ENCODE results near the gene LMO1.

Gene LMO1

GRCh38 chr11:8294251-8294935 is 30.7 kb upstream of the LMO1 start:
- H3F3A ChIP-seq (ENCODE audit: low read depth), result no peaks in the 10 kb centered on the region
- TF ChIP-seq CTCF (conservative IDR thresholded peaks at IDR 0.05; ENCODE audit: low read length), result no peak
- TF ChIP-seq EZH2phosphoT487 (IDR thresholded peaks at IDR 0.05; ENCODE audit: borderline replicate concordance), result no peak

GRCh38 chr11:8293171-8293570 is 29.5 kb upstream of the LMO1 start:
- Histone ChIP-seq H3K9me3 (ENCODE audit: insufficient read depth, low read depth, low read length) (no peaks in the 10 kb centered on the region), H3K4me1 (ENCODE audit: insufficient read depth, low read length, poor library complexity, severe bottlenecking) (no peaks in the 10 kb centered on the region), H2AFZ (ENCODE audit: low read length) (no peak overlapping the region), H3K79me2 (ENCODE audit: insufficient read depth, low read length) (no peaks in the 10 kb centered on the region), H3K9me2 (replicated peaks; ENCODE audit: low read depth, low read length) (no peaks in the 10 kb centered on the region), H3K27me3 (ENCODE audit: insufficient read depth, low read length, poor library complexity, severe bottlenecking) (no peaks in the 10 kb centered on the region), H3K36me3 (ENCODE audit: insufficient read depth, low read length) (no peaks in the 10 kb centered on the region), H3F3A (ENCODE audit: low read depth) (no peaks in the 10 kb centered on the region), H3K4me2 (ENCODE audit: low read depth, low read length, poor library complexity, severe bottlenecking) (no peak overlapping the region), H4K20me1 (ENCODE audit: insufficient read depth, low read length, poor library complexity, severe bottlenecking) (no peaks in the 10 kb centered on the region), H3K9ac (ENCODE audit: low read depth, low read length, poor library complexity, severe bottlenecking) (no peak overlapping the region), H3K4me3 (ENCODE audit: low read length, poor library complexity, severe bottlenecking) (no peak overlapping the region)
- no peak for TF ChIP-seq EZH2phosphoT487 (IDR thresholded peaks at IDR 0.05; ENCODE audit: borderline replicate concordance)
- TF ChIP-seq CTCF (conservative IDR thresholded peaks at IDR 0.05; ENCODE audit: low read length), result no peak

More at GRCh38 chr11:8294251-8294935, 30.7 kb upstream of the LMO1 start:
- no peak overlapping the region for H3K4me3 ChIP-seq (ENCODE audit: low read length, poor library complexity, severe bottlenecking)
- no peak overlapping the region for H3K9ac ChIP-seq (ENCODE audit: low read depth, low read length, poor library complexity, severe bottlenecking)
- H3K79me2 ChIP-seq (ENCODE audit: insufficient read depth, low read length), result no peaks in the 10 kb centered on the region
- H3K4me2 ChIP-seq (ENCODE audit: low read depth, low read length, poor library complexity, severe bottlenecking), result no peak overlapping the region
- no peaks in the 10 kb centered on the region for H3K36me3 ChIP-seq (ENCODE audit: insufficient read depth, low read length)
- no peaks in the 10 kb centered on the region for H3K9me2 ChIP-seq (replicated peaks; ENCODE audit: low read depth, low read length)
- H3K27me3 ChIP-seq (ENCODE audit: insufficient read depth, low read length, poor library complexity, severe bottlenecking), result no peaks in the 10 kb centered on the region
- H4K20me1 ChIP-seq (ENCODE audit: insufficient read depth, low read length, poor library complexity, severe bottlenecking), result no peaks in the 10 kb centered on the region
- peaks cover 12% of the 10 kb centered on the region for H3K4me1 ChIP-seq (ENCODE audit: insufficient read depth, low read length, poor library complexity, severe bottlenecking)
- no peaks in the 10 kb centered on the region for H3K9me3 ChIP-seq (ENCODE audit: insufficient read depth, low read depth, low read length)
- H2AFZ ChIP-seq (ENCODE audit: low read length), result no peak overlapping the region

GRCh38 chr11:8292351-8292750 is 28.7 kb upstream of the LMO1 start:
- no peak overlapping the region for H3K4me3 ChIP-seq (ENCODE audit: low read length, poor library complexity, severe bottlenecking)
- H2AFZ ChIP-seq (ENCODE audit: low read length), result no peak overlapping the region
- no peaks in the 10 kb centered on the region for H3K36me3 ChIP-seq (ENCODE audit: insufficient read depth, low read length)
- no peaks in the 10 kb centered on the region for H3K9me2 ChIP-seq (replicated peaks; ENCODE audit: low read depth, low read length)
- no peaks in the 10 kb centered on the region for H3K4me1 ChIP-seq (ENCODE audit: insufficient read depth, low read length, poor library complexity, severe bottlenecking)
- no peak overlapping the region for H3K4me2 ChIP-seq (ENCODE audit: low read depth, low read length, poor library complexity, severe bottlenecking)
- no peak for TF ChIP-seq EZH2phosphoT487 (IDR thresholded peaks at IDR 0.05; ENCODE audit: borderline replicate concordance)
- TF ChIP-seq CTCF (conservative IDR thresholded peaks at IDR 0.05; ENCODE audit: low read length), result no peak
- H3K9ac ChIP-seq (ENCODE audit: low read depth, low read length, poor library complexity, severe bottlenecking), result no peak overlapping the region
- H4K20me1 ChIP-seq (ENCODE audit: insufficient read depth, low read length, poor library complexity, severe bottlenecking), result no peaks in the 10 kb centered on the region
- H3K79me2 ChIP-seq (ENCODE audit: insufficient read depth, low read length), result no peaks in the 10 kb centered on the region
- H3K27me3 ChIP-seq (ENCODE audit: insufficient read depth, low read length, poor library complexity, severe bottlenecking), result no peaks in the 10 kb centered on the region
- H3F3A ChIP-seq (ENCODE audit: low read depth), result no peaks in the 10 kb centered on the region
- no peaks in the 10 kb centered on the region for H3K9me3 ChIP-seq (ENCODE audit: insufficient read depth, low read depth, low read length)

All from Loucy (cell line).